Breast epithelium (tissue), 4 donors: Measurements from ENCODE around the gene CCDC27. TPM values are rescaled to one million over a fixed set of nuclear protein-coding genes. Genes with fewer than 3 reads are reported as not detected.
"Not testable (repeated sequence)": the region's sequence is repeated elsewhere in the genome, so short reads cannot be mapped to it uniquely, and the experiment has no call there.

Experiments
- DNase-seq, 2 donors: peaks; one replicate each; pipeline ENCODE4 v3.0.0-alpha.2; 2019; ENCODE audit warnings: low spot score in 2 of 2
- H3K27ac ChIP-seq, 2 donors: fragments of 200-600 bp; sonication (generic) in 1 of 2; one replicate each; pipeline ENCODE4 v1.5.1; 2016 to 2019; ENCODE audit warnings: mild to moderate bottlenecking in 1 of 2
- H3K27me3 ChIP-seq, 2 donors: fragments of 200-600 bp; sonication (generic) in 1 of 2; one replicate each; pipeline versions ENCODE4 v1.5.1 to v1.6.0; 2017 to 2019; ENCODE audit warnings: control low read depth in 1 of 2, mild to moderate bottlenecking in 1 of 2
- H3K36me3 ChIP-seq: fragments of 200-600 bp; one replicate; pipeline ENCODE4 v1.5.1; 2019
- H3K4me1 ChIP-seq, 2 donors: fragments of 200-600 bp; sonication (generic); one replicate each; pipeline ENCODE4 v1.5.1; 2016 to 2019; ENCODE audit warnings: control low read depth in 1 of 2
- H3K4me3 ChIP-seq, 3 donors: fragments of 200-600 bp; sonication (generic); 1 replicate in 2 of 3; 2 replicates in 1 of 3; pipeline ENCODE4 v1.5.1; 2016 to 2019; ENCODE audit warnings: mild to moderate bottlenecking in 3 of 3, moderate library complexity in 2 of 3
- H3K9me3 ChIP-seq, 2 donors: fragments of 200-600 bp; sonication (generic) in 1 of 2; one replicate each; pipeline ENCODE4 v1.5.1; 2016 to 2019; ENCODE audit warnings: control low read depth in 1 of 2
- CTCF ChIP-seq, 3 donors: fragments of 450-650 bp; IDR thresholded peaks; one replicate each; pipeline ENCODE4 v1.5.1; 2016 to 2017; ENCODE audit warnings: antibody characterized with exemption in 3 of 3, mild to moderate bottlenecking in 3 of 3, moderate library complexity in 3 of 3
- POLR2A ChIP-seq: fragments of 450-650 bp; IDR thresholded peaks from one replicate; pipeline ENCODE4 v1.6.1; 2016; ENCODE audit warnings: antibody characterized with exemption, mild to moderate bottlenecking, moderate library complexity
- POLR2AphosphoS5 ChIP-seq, 3 donors: sonication (generic); formaldehyde crosslinking; IDR thresholded peaks; one replicate each; pipeline ENCODE4 v1.6.1; 2017; ENCODE audit warnings: antibody characterized with exemption in 3 of 3
- intact Hi-C: fragments of 100-400 bp; cut with DNase I; formaldehyde crosslinking; loops from one replicate; pipeline ENCODE4 v1.15.1; 2023; ENCODE audit warnings: low total_unique reads
- total RNA-seq, 3 donors: library from RNA; depleted of rRNA; stranded (reverse); fragments of >200 nt; gene quantifications; one replicate each; pipeline ENCODE4 v1.1.0, GENCODE V29; 2016

CCDC27 gene
- total RNA-seq, 3 donors from 2014 or later, result not detected

DNA sequence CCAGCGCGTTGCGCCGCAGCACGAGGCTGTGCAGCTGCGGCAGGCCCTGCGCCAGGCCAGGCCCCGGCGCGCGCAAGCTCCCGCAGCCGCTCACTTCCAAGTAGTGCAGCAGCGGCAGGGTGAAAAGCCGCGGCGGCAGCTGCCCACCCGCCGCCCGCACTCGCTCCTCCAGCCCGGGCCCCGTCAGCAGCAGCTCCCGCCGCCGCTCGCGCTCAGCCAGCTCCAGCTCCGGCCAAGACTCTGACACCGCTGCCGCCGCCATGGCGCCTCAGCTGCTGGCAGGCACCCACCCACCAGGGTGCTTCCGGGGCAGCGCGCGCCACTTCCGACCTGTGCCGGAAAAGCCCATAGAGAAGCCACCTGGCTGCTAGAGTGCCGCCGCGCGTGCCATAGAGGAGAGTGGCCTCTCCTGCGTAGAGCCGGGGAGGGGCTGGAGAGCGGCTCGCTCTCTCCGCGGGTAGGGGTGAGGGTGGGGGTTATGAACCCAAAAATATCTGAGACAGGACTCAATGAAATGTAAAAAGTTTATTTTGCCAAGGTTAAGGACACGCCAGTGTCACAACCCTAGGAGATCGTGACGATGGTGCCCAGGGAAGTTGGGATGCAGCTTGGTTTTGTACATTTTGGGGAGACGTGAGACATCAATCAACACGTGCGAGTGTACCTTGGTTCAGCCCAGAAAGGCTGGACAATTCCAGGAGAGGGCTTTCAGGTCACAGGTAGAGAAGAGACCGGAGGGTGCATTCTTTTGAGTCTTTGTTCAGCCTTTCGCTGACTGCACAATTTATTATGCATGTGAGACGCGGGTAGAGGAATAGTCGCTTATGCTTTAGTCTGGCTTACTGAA is 44.2 kb downstream of the CCDC27 start, which contains the start of gene LRRC47:
Gene LRRC47, minus strand, starts transcription at position 284 of the 847 bp plus-strand sequence. Its CDS starts 22 bp downstream, at position 262.
- Histone ChIP-seq H3K9me3 (no peaks in the 10 kb centered on the region), H3K36me3 (no peaks in the 10 kb centered on the region), H3K27me3 (no peaks in the 10 kb centered on the region), H3K4me1 (peaks cover 11 to 19% of the 10 kb centered on the region in 2 donors), H3K27ac (peak within 1 kb of the TSS; percentile 54 to 64), H3K4me3 (peak within 1 kb of the TSS; percentile 78 to 99 (median 99))
- DNase-seq, result peak; percentile 89 to 92
- intact Hi-C loops, result no loop called here
- no peak for TF ChIP-seq POLR2A
- TF ChIP-seq POLR2AphosphoS5 (IDR thresholded peaks at IDR 0.05), result peak; percentile 74 to 79 (median 78)

DNA sequence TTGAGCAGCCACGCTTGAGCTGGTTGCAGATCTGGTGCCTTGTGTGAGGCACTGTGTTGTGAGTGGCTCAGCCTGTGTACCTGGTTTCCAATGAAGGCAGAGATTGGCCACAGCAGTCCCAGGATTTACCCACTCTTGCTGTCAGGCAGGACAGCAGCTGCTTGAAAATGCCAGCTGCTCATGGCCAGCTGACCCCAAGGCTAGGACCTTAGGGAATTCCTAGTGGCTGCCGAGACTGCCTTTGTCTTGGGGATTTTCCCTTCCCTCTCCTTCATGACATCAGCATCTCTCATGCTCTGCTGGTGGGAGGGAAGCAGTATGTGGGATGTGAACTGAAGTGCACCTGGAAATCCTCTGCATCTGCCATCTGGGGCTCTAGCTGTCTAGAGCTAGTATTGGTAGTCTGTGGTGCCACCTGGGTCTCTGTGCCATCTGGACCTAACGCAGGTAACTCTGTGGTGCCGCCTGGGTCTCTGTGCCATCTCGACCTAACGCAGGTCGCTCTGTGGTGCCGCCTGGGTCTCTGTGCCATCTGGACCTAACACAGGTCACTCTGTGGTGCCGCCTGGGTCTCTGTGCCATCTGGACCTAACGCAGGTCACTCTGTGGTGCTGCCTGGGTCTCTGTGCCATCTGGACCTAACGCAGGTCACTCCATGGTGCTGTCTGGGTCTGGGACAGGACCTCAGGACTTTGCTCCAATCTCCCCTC is 47.9 kb downstream of the CCDC27 start:
- DNase-seq, result no peak
- no peaks in the 10 kb centered on the region for H3K36me3 ChIP-seq
- H3K27me3 ChIP-seq, result peaks cover 0 to 8% of the 10 kb centered on the region in 2 donors
- no peak overlapping the region for H3K27ac ChIP-seq
- TF ChIP-seq POLR2A, result no peak
- TF ChIP-seq CTCF (IDR thresholded peaks at IDR 0.05), result no peak
- no peaks in the 10 kb centered on the region for H3K9me3 ChIP-seq
- peaks cover 4 to 6% of the 10 kb centered on the region in 2 donors for H3K4me1 ChIP-seq
- no peak overlapping the region for H3K4me3 ChIP-seq
- intact Hi-C loops, result no loop called here

DNA sequence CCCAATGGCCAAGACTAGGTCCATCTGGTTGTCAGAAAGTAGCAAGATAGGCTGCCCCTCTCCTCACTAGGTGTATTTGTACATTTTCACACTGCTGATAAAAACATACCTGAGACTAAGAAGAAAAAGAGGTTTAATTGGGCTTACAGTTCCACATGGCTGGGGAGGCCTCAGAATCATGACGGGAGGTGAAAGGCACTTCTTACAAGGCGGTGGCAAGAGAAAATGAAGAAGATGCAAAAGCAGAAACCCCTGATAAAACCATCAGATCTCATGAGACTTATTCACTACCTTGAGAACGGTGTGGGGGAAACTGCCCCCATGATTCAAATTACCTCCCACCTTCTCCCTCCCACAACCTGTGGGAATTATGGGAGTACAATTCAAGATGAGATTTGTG is 48.5 kb downstream of the CCDC27 start:
- H3K27me3 ChIP-seq, H3K36me3 ChIP-seq, H3K9me3 ChIP-seq, H3K4me1 ChIP-seq, H3K4me3 ChIP-seq, DNase-seq, intact Hi-C loops, H3K27ac ChIP-seq: not testable (repeated sequence)

GRCh38 chr1:3803905-3804626 is 51.8 kb downstream of the CCDC27 start:
- no peak for DNase-seq
- TF ChIP-seq POLR2AphosphoS5 (IDR thresholded peaks at IDR 0.05) (no peak), CTCF (IDR thresholded peaks at IDR 0.05) (no peak), POLR2A (no peak)
- intact Hi-C loops, result no loop called here
- Histone ChIP-seq H3K27ac (no peak overlapping the region), H3K27me3 (peaks cover 0 to 8% of the 10 kb centered on the region in 2 donors), H3K9me3 (no peaks in the 10 kb centered on the region), H3K36me3 (no peaks in the 10 kb centered on the region), H3K4me3 (no peak overlapping the region), H3K4me1 (no peaks in the 10 kb centered on the region)

DNA sequence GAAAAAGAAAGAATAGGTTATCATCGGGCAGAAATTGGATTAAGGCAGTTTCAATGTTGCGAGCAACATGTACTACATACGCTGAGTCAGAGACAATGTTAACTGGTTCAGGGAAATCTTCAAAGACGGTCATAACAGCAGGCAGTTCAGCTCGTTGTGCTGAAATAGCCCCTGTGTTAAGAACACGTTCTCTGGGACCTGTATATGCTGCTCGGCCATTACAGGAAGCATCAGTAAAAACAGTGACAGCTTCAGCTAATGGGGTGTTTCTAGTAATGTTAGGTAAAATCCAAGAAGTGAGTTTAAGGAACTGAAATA is 52.3 kb downstream of the CCDC27 start:
- H3K36me3 ChIP-seq, DNase-seq, H3K9me3 ChIP-seq, H3K27me3 ChIP-seq, intact Hi-C loops, H3K4me3 ChIP-seq, H3K27ac ChIP-seq, H3K4me1 ChIP-seq: not testable (repeated sequence)

DNA sequence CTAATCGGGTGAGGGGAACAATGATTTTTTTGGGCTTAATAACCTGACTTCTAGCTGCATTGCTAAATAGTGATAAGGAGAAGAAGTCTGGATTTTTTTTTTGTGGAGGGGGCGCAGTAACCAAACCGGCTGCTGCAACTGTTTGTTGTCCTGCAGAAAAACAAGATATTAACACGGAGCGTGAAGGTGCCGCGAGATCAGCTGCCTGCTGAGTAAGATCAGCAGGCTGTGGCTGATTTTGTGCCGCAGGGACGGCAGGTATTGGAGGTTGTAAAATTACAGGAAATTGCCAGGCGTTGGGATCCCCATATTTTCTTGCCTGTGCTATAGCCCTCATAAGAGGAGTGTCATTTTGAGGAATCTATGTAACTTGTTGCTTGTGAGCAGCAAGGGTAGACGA is 52.8 kb downstream of the CCDC27 start:
- no peaks in the 10 kb centered on the region for H3K9me3 ChIP-seq
- no peaks in the 10 kb centered on the region for H3K36me3 ChIP-seq
- no peaks in the 10 kb centered on the region for H3K4me1 ChIP-seq
- TF ChIP-seq CTCF (IDR thresholded peaks at IDR 0.05) (no peak), POLR2AphosphoS5 (IDR thresholded peaks at IDR 0.05) (no peak), POLR2A (no peak)
- H3K4me3 ChIP-seq, result no peak overlapping the region
- intact Hi-C loops, result no loop called here
- no peak overlapping the region for H3K27ac ChIP-seq
- peaks cover 0 to 8% of the 10 kb centered on the region in 2 donors for H3K27me3 ChIP-seq
- no peak for DNase-seq
